Astrocyte of the cerebellum (primary cell): Measurements from ENCODE around the gene CLK3.

Experiments
- DNase-seq: peaks from one replicate; pipeline ENCODE4 v3.0.0-alpha.2; 2011; ENCODE audit warnings: low read depth
- H3K4me3 ChIP-seq: 2 replicates; pipeline ENCODE4 v1.5.1; 2011; ENCODE audit warnings: mild to moderate bottlenecking, low read depth, low read length, moderate library complexity
- in situ Hi-C: cut with HindIII; loops from 2 replicates; pipeline ENCODE4 v1.10.0; 2017; ENCODE audit warnings: low sequenced_read_pairs
- TF ChIP-seq, protein P1 (sequence below): IDR thresholded peaks from 2 replicates; pipeline ENCODE4 v1.5.1; 2012; ENCODE audit warnings: low read length, low read depth, moderate library complexity, mild to moderate bottlenecking; ENCODE audit errors: missing control alignments

CLK3 gene

DNA sequence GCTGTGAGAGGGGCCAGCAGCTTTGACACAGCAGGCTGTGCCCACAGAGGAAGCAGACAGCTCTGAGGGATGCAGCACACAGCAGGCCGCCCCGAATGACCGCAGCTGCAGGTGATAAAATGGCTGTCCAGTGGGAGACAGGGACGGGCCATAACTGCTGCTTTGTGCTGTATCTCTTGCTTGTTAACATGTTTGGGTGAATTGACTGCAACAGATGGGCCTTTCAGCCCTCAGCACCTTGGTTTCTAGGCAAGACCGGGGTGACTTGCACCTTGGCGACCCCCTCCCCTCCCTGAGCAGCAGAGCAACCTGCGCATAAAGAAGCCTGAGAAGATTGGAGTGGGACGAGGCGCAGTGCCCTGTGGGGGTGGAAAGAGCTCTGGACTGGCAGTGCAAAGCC lies 36.6 kb upstream of the CLK3 start:
- in situ Hi-C loops: no loop called here
- H3K4me3 ChIP-seq: no peak overlapping the region
- TF ChIP-seq, protein P1, sequence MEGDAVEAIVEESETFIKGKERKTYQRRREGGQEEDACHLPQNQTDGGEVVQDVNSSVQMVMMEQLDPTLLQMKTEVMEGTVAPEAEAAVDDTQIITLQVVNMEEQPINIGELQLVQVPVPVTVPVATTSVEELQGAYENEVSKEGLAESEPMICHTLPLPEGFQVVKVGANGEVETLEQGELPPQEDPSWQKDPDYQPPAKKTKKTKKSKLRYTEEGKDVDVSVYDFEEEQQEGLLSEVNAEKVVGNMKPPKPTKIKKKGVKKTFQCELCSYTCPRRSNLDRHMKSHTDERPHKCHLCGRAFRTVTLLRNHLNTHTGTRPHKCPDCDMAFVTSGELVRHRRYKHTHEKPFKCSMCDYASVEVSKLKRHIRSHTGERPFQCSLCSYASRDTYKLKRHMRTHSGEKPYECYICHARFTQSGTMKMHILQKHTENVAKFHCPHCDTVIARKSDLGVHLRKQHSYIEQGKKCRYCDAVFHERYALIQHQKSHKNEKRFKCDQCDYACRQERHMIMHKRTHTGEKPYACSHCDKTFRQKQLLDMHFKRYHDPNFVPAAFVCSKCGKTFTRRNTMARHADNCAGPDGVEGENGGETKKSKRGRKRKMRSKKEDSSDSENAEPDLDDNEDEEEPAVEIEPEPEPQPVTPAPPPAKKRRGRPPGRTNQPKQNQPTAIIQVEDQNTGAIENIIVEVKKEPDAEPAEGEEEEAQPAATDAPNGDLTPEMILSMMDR: no peak
- no peak for DNase-seq

DNA sequence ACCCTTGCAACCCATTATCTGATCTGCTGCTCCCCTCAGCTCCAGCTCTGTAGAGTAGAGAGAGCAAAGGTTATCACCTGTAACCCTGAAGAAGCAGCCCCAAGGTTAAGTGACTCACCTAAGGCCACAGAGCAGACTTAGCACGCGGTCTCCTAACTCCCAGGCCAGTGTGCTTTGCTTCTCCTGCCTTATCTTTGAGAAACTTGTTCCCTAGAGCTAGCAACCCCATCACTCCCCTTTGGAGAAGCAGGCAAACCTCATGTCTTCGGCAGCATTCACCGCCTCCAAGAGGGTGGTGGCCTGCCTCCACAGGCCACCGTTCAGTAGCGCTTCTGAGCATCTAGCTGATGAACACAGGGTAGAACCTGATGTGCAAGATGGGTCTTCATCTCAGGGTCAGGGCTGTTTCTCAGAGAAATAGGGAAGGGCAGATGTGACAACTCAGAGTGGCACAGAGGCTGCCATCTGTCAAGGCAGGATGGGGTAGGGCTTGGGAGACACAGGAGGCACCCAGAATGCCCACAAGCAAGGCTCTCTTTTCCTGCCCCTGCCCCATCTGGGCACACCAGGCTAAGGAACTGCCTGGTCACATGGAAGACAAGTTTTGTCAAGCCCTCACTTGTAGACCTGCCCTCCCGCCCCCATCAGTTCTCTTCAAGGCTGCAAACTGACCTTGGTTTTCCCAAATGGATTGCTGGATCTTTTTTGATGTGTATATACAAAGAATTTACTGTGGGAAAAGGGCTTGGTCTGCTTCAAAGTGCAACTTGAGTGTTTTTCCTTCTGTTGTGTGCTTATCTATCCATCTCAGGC lies 34.9 kb upstream of the CLK3 start:
- TF ChIP-seq, protein P1: no peak

DNA sequence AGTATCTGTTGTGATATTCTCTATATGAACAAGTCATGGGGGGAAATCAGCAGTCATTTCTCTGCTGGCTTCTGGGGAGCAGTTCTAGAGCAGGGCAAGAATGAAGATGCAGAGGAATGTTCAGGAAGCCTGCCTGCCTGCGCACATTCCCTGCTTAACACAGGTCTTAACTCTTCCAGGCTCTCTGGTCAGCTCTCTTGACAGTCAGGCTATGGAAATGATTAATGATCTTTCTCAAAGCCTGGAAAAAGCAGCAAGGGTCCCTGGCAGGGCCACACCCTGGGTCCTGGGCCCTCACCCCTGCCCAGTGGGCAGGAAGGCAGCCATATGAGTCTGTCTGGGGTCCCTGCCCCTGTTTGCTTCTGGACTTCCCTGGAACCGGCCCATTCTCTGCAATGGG lies 31.4 kb upstream of the CLK3 start:
- no peak overlapping the region for H3K4me3 ChIP-seq
- no peak for DNase-seq
- TF ChIP-seq, protein P1: no peak
- in situ Hi-C loops: no loop called here

More for the DNA sequence above, 34.9 kb upstream of the CLK3 start:
- in situ Hi-C loops: no loop called here
- H3K4me3 ChIP-seq: no peak overlapping the region
- DNase-seq: no peak

DNA sequence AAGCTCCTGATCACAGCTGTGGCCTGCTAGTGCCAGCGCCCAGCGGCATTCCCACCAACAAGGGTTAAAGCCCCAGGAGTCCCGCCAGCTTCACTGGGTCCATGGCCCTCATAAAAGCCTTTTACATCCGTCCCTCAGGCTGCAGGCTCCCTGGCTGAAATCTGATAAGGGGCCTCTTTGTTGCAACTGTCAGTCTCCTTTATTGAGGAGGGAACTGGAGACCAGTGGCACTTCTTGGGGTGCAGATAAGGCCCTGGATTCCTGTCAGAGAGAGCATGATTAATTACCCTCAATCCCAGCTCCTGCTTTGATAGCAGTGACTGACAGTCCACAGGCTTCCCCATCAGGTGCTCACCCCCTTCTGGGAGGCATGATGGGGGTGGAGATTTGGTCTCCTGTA lies 30.9 kb upstream of the CLK3 start:
- DNase-seq: no peak

GRCh38 chr15:74585191-74585590 lies 30.4 kb upstream of the CLK3 start:
- no peak overlapping the region for H3K4me3 ChIP-seq
- in situ Hi-C loops: no loop called here
- TF ChIP-seq, protein P1: no peak
- no peak for DNase-seq

More for the DNA sequence above, 30.9 kb upstream of the CLK3 start:
- TF ChIP-seq, protein P1: no peak
- in situ Hi-C loops: no loop called here
- no peak overlapping the region for H3K4me3 ChIP-seq

DNA sequence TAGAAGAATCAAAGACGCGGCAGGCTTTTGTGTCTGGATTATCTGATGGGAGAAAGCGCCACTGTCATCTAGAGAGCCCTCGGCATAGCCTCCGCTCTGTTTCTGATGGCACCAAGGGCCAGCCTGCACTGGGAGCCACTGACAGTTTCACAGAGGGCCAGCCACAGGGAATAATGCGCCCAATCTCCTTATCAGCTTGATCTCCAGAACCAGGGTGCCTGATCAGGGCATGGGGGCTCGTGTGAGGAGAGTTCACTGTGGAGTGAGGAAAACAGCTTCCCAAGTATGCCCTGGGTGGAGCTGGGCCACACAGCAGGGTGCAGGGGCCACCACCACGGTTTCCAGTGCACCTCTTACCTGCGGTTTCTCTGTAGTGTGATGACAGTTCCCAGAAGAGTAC lies 29.8 kb upstream of the CLK3 start:
- in situ Hi-C loops: no loop called here
- no peak for DNase-seq
- TF ChIP-seq, protein P1: no peak
- H3K4me3 ChIP-seq: no peak overlapping the region
